Nephron progenitor cell (in vitro differentiated cells): Measurements from ENCODE around the gene CRYBA4.
A peak's percentile ranks its signal among the peaks of the same experiment; 100 is the strongest.

Experiments used
- DNase-seq: peaks from one replicate; pipeline ENCODE4 v3.0.0; 2021
- H3K27ac Mint-ChIP-seq: 2 replicates; pipeline ENCODE4 v1.8.0; 2021; ENCODE audit warnings: mild to moderate bottlenecking, moderate library complexity, mixed read lengths
- H3K27me3 Mint-ChIP-seq: 2 replicates; pipeline ENCODE4 v1.8.0; 2021; ENCODE audit warnings: mild to moderate bottlenecking, low read depth, mixed read lengths; ENCODE audit not compliant: poor library complexity
- H3K36me3 Mint-ChIP-seq: 2 replicates; pipeline ENCODE4 v1.8.0; 2021; ENCODE audit warnings: low read depth, mixed read lengths
- H3K4me1 Mint-ChIP-seq: 2 replicates; pipeline ENCODE4 v1.8.0; 2021; ENCODE audit warnings: mixed read lengths
- H3K4me3 Mint-ChIP-seq: 2 replicates; pipeline ENCODE4 v1.8.0; 2021; ENCODE audit warnings: mild to moderate bottlenecking, moderate library complexity, mixed read lengths
- H3K9me3 Mint-ChIP-seq: 2 replicates; pipeline ENCODE4 v1.8.0; 2021; ENCODE audit warnings: mild to moderate bottlenecking, moderate library complexity, mixed read lengths
- TF ChIP-seq, protein P1 (sequence below): fragments of 200-600 bp; sonication (generic); IDR thresholded peaks from 2 replicates; pipeline ENCODE4 v1.5.0; 2021; ENCODE audit warnings: antibody characterized with exemption

CRYBA4 gene

DNA sequence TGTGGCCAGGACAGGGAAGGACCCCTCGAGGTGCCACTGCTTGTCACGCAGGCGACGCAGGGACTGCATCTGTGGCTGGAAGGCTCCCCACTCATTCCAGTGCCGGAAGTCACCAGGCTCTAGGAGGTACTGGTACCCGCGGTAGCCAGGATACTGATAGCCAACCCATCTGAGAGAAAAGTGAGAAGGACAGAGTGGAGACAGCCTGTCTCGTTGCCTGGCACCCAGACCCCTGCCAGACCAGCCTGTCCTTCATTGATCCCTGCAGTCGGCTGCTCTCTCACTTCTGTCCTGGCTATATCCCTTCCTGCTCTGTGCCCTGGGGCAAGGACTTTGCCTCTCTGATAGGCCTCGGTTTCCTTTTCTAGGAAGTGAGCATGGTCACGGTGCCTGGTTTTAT lies 22.3 kb upstream of the CRYBA4 start:
- DNase-seq: no peak
- Mint-ChIP-seq H3K9me3 (no peaks in the 10 kb centered on the region), H3K27me3 (peaks cover 24% of the 10 kb centered on the region), H3K27ac (no peak overlapping the region), H3K4me1 (peaks cover 10% of the 10 kb centered on the region), H3K4me3 (no peak overlapping the region), H3K36me3 (no peaks in the 10 kb centered on the region)
- TF ChIP-seq, protein P1, sequence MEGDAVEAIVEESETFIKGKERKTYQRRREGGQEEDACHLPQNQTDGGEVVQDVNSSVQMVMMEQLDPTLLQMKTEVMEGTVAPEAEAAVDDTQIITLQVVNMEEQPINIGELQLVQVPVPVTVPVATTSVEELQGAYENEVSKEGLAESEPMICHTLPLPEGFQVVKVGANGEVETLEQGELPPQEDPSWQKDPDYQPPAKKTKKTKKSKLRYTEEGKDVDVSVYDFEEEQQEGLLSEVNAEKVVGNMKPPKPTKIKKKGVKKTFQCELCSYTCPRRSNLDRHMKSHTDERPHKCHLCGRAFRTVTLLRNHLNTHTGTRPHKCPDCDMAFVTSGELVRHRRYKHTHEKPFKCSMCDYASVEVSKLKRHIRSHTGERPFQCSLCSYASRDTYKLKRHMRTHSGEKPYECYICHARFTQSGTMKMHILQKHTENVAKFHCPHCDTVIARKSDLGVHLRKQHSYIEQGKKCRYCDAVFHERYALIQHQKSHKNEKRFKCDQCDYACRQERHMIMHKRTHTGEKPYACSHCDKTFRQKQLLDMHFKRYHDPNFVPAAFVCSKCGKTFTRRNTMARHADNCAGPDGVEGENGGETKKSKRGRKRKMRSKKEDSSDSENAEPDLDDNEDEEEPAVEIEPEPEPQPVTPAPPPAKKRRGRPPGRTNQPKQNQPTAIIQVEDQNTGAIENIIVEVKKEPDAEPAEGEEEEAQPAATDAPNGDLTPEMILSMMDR: no peak

DNA sequence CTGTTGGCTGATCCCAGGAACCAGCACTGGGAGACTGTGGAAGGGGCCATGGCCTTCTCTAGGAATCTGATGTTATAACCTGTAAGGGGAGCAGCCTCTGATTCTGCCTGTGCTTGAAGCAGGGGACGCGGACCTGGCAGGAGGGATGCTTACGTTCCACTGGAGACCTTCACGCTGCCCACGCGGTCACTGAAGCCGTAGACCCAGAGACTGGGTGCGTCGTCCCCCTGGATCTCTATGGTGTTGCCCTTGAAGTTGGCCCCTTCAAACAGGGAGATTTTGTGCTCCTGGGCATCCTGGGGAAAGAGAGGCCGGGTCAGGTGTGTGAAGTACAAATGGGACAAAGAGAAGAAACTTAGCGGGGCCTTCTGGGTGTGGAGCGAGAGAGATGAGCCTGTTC lies 20.0 kb upstream of the CRYBA4 start:
- TF ChIP-seq, protein P1: no peak
- H3K27ac Mint-ChIP-seq: peak overlapping the region; percentile 52
- H3K4me3 Mint-ChIP-seq: no peak overlapping the region
- H3K27me3 Mint-ChIP-seq: peaks cover 25% of the 10 kb centered on the region
- no peaks in the 10 kb centered on the region for H3K9me3 Mint-ChIP-seq
- no peak for DNase-seq
- peaks cover 10% of the 10 kb centered on the region for H3K4me1 Mint-ChIP-seq
- H3K36me3 Mint-ChIP-seq: no peaks in the 10 kb centered on the region

DNA sequence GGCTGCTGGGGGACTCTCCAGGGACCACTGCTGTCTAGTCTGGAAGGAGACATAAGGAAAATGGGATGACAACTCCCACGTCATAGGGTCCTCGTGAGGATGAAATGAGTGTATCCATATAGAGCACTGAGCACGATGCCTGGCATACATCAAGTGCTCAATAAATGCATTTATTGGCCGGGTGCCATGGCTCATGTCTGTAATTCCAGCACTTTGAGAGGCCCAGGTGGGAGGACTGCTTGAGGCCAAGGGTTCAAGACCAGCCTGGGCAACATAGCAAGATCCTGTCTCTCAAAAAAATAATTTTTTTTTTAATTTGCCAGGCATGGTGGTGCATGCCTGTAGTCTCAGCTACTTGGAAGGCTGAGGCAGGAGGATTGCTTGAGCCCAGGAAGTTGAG lies 19.6 kb upstream of the CRYBA4 start:
- DNase-seq: no peak
- no peaks in the 10 kb centered on the region for H3K9me3 Mint-ChIP-seq
- no peak overlapping the region for H3K27ac Mint-ChIP-seq
- H3K36me3 Mint-ChIP-seq: no peaks in the 10 kb centered on the region
- H3K4me3 Mint-ChIP-seq: no peak overlapping the region
- H3K4me1 Mint-ChIP-seq: peaks cover 10% of the 10 kb centered on the region
- TF ChIP-seq, protein P1: no peak
- peaks cover 21% of the 10 kb centered on the region for H3K27me3 Mint-ChIP-seq

DNA sequence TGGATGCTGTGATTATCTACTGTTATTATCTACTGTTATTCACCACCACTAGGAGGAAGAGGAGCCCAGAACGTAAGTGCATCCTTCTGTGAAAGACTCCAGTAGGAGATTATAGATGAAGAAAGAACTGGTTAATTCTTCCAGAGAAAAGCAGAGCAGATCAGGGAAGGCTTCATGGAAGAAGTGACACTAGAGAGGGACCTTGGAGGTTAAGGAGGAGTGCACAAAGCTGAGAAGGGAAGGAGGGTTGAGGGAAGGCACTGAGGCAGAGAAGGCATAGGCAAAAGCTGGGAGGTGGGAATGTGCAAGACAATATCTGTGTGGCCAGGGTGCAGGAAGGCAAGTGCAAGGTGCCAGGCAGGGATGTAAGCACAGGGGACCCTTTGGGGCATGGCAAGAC lies 17.4 kb upstream of the CRYBA4 start:
- H3K4me3 Mint-ChIP-seq: no peak overlapping the region
- H3K36me3 Mint-ChIP-seq: no peaks in the 10 kb centered on the region
- no peaks in the 10 kb centered on the region for H3K9me3 Mint-ChIP-seq
- TF ChIP-seq, protein P1: no peak
- no peak for DNase-seq
- peaks cover 9% of the 10 kb centered on the region for H3K27me3 Mint-ChIP-seq
- peaks cover 10% of the 10 kb centered on the region for H3K4me1 Mint-ChIP-seq
- H3K27ac Mint-ChIP-seq: no peak overlapping the region

DNA sequence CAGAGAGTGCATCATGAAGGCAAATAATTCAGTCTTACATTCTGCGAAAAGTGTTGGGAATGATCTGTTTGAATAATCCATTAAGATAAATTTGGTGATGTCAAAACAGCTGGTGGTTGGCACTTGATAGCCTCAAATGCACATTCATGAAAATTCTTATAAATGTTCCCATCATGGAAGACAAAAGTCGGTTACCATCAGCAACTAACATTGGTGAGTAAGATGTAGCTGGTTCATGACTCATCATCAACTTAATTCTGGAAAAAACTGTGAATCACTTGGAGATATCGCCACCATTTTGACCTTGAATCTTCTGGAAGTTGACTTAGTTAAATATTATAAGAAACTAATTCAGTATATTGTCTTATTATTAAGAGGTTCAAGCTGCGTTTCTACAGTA lies 15.2 kb upstream of the CRYBA4 start:
- Mint-ChIP-seq H3K27ac (no peak overlapping the region), H3K4me3 (no peak overlapping the region), H3K4me1 (peaks cover 4% of the 10 kb centered on the region), H3K9me3 (no peaks in the 10 kb centered on the region), H3K27me3 (peaks cover 9% of the 10 kb centered on the region), H3K36me3 (no peaks in the 10 kb centered on the region)
- TF ChIP-seq, protein P1: no peak
- DNase-seq: no peak

DNA sequence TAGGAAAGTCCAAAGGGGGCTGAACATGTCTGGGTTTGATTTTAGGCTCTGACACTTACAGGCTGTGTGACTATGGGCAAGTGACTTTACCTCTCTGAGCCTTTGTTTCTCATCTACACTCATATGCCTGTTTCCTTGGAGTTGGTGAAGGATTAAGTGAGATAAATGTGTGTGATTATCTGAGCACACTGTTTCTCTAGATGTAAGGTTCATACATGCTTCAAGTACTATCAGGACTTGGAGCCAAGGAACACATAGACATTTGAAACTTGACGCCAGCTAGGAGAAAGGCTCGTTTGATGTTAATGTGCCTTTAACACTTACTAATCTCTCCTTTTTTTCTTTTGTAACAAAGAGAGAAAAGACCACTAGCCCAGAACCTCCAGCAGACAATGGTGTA lies 13.6 kb upstream of the CRYBA4 start:
- H3K4me3 Mint-ChIP-seq: no peak overlapping the region
- no peak overlapping the region for H3K27ac Mint-ChIP-seq
- H3K27me3 Mint-ChIP-seq: peaks cover 20% of the 10 kb centered on the region
- no peak for DNase-seq
- TF ChIP-seq, protein P1: no peak
- H3K4me1 Mint-ChIP-seq: no peaks in the 10 kb centered on the region
- no peaks in the 10 kb centered on the region for H3K9me3 Mint-ChIP-seq
- H3K36me3 Mint-ChIP-seq: no peaks in the 10 kb centered on the region
